Gastrocnemius medialis (tissue), 4 donors: ENCODE measurements around the gene CXXC1. TPM values are rescaled to one million over a fixed set of nuclear protein-coding genes. Genes with fewer than 3 reads are reported as not detected.
A peak's percentile ranks its signal among the peaks of the same experiment; 100 is the strongest.
"Not testable (repeated sequence)": the region's sequence is repeated elsewhere in the genome, so short reads cannot be mapped to it uniquely, and the experiment has no call there.

Experiments
- ATAC-seq, 2 donors: fragments of 150-250 bp; one replicate each; pipeline ENCODE4 v1.9.1; 2016
- DNase-seq, 2 donors: peaks; one replicate each; pipeline ENCODE4 v3.0.0-alpha.2; 2019
- H3K27ac ChIP-seq, 4 donors: fragments of 200-600 bp; sonication (generic); 1 replicate in 1 of 4; 2 replicates in 3 of 4; pipeline ENCODE4 v1.5.1; 2016 to 2018; ENCODE audit warnings: mild to moderate bottlenecking in 2 of 4, moderate library complexity in 1 of 4
- H3K27me3 ChIP-seq, 3 donors: fragments of 200-600 bp; sonication (generic) in 2 of 3; 1 replicate in 1 of 3; 2 replicates in 2 of 3; pipeline versions ENCODE4 v1.5.1 to v1.6.0; 2016 to 2019; ENCODE audit warnings: mild to moderate bottlenecking in 1 of 3, moderate library complexity in 1 of 3
- H3K36me3 ChIP-seq, 2 donors: fragments of 200-600 bp; sonication (generic) in 1 of 2; one replicate each; pipeline ENCODE4 v1.5.1; 2017 to 2018
- H3K4me1 ChIP-seq, 2 donors: fragments of 200-600 bp; sonication (generic) in 1 of 2; one replicate each; pipeline ENCODE4 v1.5.1; 2016 to 2017; ENCODE audit warnings: mild to moderate bottlenecking in 2 of 2
- H3K4me3 ChIP-seq, 4 donors: fragments of 200-600 bp; sonication (generic) in 3 of 4; 1 replicate in 1 of 4; 2 replicates in 3 of 4; pipeline ENCODE4 v1.5.1; 2016 to 2019; ENCODE audit warnings: mild to moderate bottlenecking in 2 of 4
- H3K9me3 ChIP-seq, 3 donors: fragments of 200-600 bp; sonication (generic) in 2 of 3; 1 replicate in 1 of 3; 2 replicates in 2 of 3; pipeline ENCODE4 v1.5.1; 2016 to 2019
- CTCF ChIP-seq, 5 experiments: fragments of 450-650 bp in 3 of 5; fragments of 200-600 bp in 2 of 5; sonication (generic) in 2 of 5; IDR thresholded peaks in 4 of 5; conservative IDR thresholded peaks in 1 of 5; 1 replicate in 4 of 5; 2 replicates in 1 of 5; pipeline ENCODE4 v1.5.1; 2016 to 2019; ENCODE audit warnings: antibody characterized with exemption in 5 of 5, mild to moderate bottlenecking in 3 of 5, moderate library complexity in 3 of 5
- POLR2A ChIP-seq, 2 donors: fragments of 450-650 bp; IDR thresholded peaks; one replicate each; pipeline ENCODE4 v1.6.1; 2017; ENCODE audit warnings: antibody characterized with exemption in 2 of 2, mild to moderate bottlenecking in 2 of 2, moderate library complexity in 2 of 2
- in situ Hi-C, 4 donors: fragments of 200-750 bp; cut with MboI; loops; one replicate each; pipeline versions ENCODE4 v1.15.0 to v1.8.0; 2017; ENCODE audit warnings: low sequenced_read_pairs in 4 of 4
- intact Hi-C: fragments of 100-400 bp; cut with DNase I; formaldehyde crosslinking; loops from one replicate; pipeline ENCODE4 v1.15.1; 2023; ENCODE audit warnings: low total_unique reads
- total RNA-seq, 4 donors: library from RNA; depleted of rRNA; stranded (reverse); fragments of >200 nt; gene quantifications; one replicate each; pipeline versions ENCODE4 v1.1.0 to v1.2.3, GENCODE V29; 2016

Gene CXXC1
- total RNA-seq, 4 donors from 2014 or later = 21.1 to 32.0 (median 27.3) TPM

- ATAC-seq (no peak), DNase-seq (no peak)
- in situ Hi-C loops (loop anchor here in 3 of 4 donors (25.0 kb wide), 4 partner anchors 477 to 898 kb away; partner anchors contain the start of genes C18orf32 (in 3 of the 3), RPL17 (in 3 of the 3), ACAA2 (in 2 of the 3) and SMAD4 (in 2 of the 3)), intact Hi-C loops (loop anchor here (5.0 to 10.0 kb wide), 6 partner anchors 68 to 1744 kb away; partner anchors contain the start of genes ACAA2, MEX3C and SMAD4)
- peaks cover 0 to 11% of the 10 kb centered on the region in 2 donors for H3K36me3 ChIP-seq
- no peaks in the 10 kb centered on the region for H3K4me1 ChIP-seq
- H3K27ac ChIP-seq = no peak overlapping the region
- no peak overlapping the region for H3K4me3 ChIP-seq
- H3K27me3 ChIP-seq = no peaks in the 10 kb centered on the region
- TF ChIP-seq CTCF (IDR thresholded peaks at IDR 0.05 in 4 of 5, conservative IDR thresholded peaks at IDR 0.05 in 1 of 5) (no peak), POLR2A (IDR thresholded peaks at IDR 0.05) (no peak)
- H3K9me3 ChIP-seq = no peaks in the 10 kb centered on the region
Observed at GRCh38 chr18:50289108-50289443, 1.6 kb upstream of the CXXC1 start.

- H3K4me1 ChIP-seq, DNase-seq, H3K9me3 ChIP-seq, ATAC-seq, H3K27me3 ChIP-seq: not testable (repeated sequence)
- intact Hi-C loops (loop anchor here (5.0 to 10.0 kb wide), 6 partner anchors 69 to 1744 kb away; partner anchors contain the start of genes ACAA2, MEX3C and SMAD4), in situ Hi-C loops (loop anchor here in 3 of 4 donors (25.0 kb wide), 4 partner anchors 476 to 899 kb away; partner anchors contain the start of genes C18orf32 (in 3 of the 3), RPL17 (in 3 of the 3), ACAA2 (in 2 of the 3) and SMAD4 (in 2 of the 3))
- Histone ChIP-seq H3K4me3 (peak overlapping the region; percentile 73 to 97 (median 84)), H3K27ac (peak overlapping the region; percentile 82 to 93 (median 91)), H3K36me3 (peaks cover 0 to 16% of the 10 kb centered on the region in 2 donors)
Observed at GRCh38 chr18:50288348-50289107, 1.0 kb upstream of the CXXC1 start.

- no peak for DNase-seq
- Histone ChIP-seq H3K27me3 (no peaks in the 10 kb centered on the region), H3K27ac (peak overlapping the region; percentile 82 to 93 (median 91)), H3K36me3 (peaks cover 0 to 29% of the 10 kb centered on the region in 2 donors), H3K4me1 (peaks cover 3% of the 10 kb centered on the region in 2 donors), H3K4me3 (peak overlapping the region; percentile 73 to 97 (median 84)), H3K9me3 (no peaks in the 10 kb centered on the region)
- TF ChIP-seq CTCF (IDR thresholded peaks at IDR 0.05 in 4 of 5, conservative IDR thresholded peaks at IDR 0.05 in 1 of 5) (no peak), POLR2A (IDR thresholded peaks at IDR 0.05) (no peak)
- intact Hi-C loops = loop anchor here (1.0 to 10.0 kb wide), 7 partner anchors 21 to 1742 kb away; partner anchors contain the start of genes ACAA2, MEX3C and SMAD4
- ATAC-seq = peak in 1 of 2 donors; percentile 11
- in situ Hi-C loops = loop anchor here in 3 of 4 donors (25.0 kb wide), 4 partner anchors 475 to 900 kb away; partner anchors contain the start of genes C18orf32 (in 3 of the 3), RPL17 (in 3 of the 3), ACAA2 (in 2 of the 3) and SMAD4 (in 2 of the 3)
Observed at GRCh38 chr18:50287028-50287440, 458 bp downstream of the CXXC1 start.

GRCh38 chr18:50286391-50287027 lies 983 bp downstream of the CXXC1 start:
- peaks cover 6% of the 10 kb centered on the region in 2 donors for H3K4me1 ChIP-seq
- ATAC-seq (no peak), DNase-seq (no peak)
- in situ Hi-C loops = loop anchor here in 3 of 4 donors (25.0 kb wide), 4 partner anchors 474 to 901 kb away; partner anchors contain the start of genes C18orf32 (in 3 of the 3), RPL17 (in 3 of the 3), ACAA2 (in 2 of the 3) and SMAD4 (in 2 of the 3)
- no peaks in the 10 kb centered on the region for H3K27me3 ChIP-seq
- no peaks in the 10 kb centered on the region for H3K9me3 ChIP-seq
- TF ChIP-seq CTCF (IDR thresholded peaks at IDR 0.05 in 4 of 5, conservative IDR thresholded peaks at IDR 0.05 in 1 of 5) (no peak), POLR2A (IDR thresholded peaks at IDR 0.05) (no peak)
- H3K27ac ChIP-seq = peak overlapping the region; percentile 82 to 93 (median 91)
- peak overlapping the region; percentile 73 to 97 (median 84) for H3K4me3 ChIP-seq
- intact Hi-C loops = loop anchor here (1.0 to 10.0 kb wide), 7 partner anchors 22 to 1742 kb away; partner anchors contain the start of genes ACAA2, MEX3C and SMAD4
- H3K36me3 ChIP-seq = peaks cover 0 to 29% of the 10 kb centered on the region in 2 donors
